Vagina (tissue), 2 donors: Measurements from ENCODE around the gene SNF8.

ENCODE experiments used
- POLR2A ChIP-seq, 2 donors: fragments of 450-650 bp; IDR thresholded peaks; one replicate each; pipeline ENCODE4 v1.6.1; 2017; ENCODE audit warnings: antibody characterized with exemption in 2 of 2, mild to moderate bottlenecking in 2 of 2, moderate library complexity in 2 of 2
- TF ChIP-seq, protein P1 (sequence below), 3 experiments: fragments of 450-650 bp in 2 of 3; fragments of 200-600 bp in 1 of 3; sonication (generic) in 1 of 3; IDR thresholded peaks; one replicate each; pipeline ENCODE4 v1.5.1; 2017 to 2019; ENCODE audit warnings: antibody characterized with exemption in 3 of 3, mild to moderate bottlenecking in 2 of 3, moderate library complexity in 2 of 3

DNA sequence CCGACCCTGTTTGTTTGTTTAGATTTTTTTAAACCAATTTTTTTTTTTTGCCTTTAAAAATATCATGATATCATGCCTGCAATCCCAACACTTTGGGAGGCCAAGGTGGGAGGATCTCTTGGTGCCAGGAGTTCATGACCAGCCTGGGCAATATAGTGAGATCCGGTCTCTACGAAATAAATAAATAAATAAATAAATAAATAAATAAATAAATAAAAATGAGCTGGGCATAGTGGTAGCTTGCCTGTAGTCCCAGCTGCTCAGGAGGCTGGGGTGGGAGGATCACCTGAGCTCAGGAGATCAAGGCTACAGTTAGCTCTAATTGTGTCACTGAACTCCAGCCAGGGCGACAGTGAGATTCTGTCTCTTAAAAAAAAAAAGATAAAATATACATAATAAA lies 44.5 kb upstream of the SNF8 start:
- TF ChIP-seq, protein P1, sequence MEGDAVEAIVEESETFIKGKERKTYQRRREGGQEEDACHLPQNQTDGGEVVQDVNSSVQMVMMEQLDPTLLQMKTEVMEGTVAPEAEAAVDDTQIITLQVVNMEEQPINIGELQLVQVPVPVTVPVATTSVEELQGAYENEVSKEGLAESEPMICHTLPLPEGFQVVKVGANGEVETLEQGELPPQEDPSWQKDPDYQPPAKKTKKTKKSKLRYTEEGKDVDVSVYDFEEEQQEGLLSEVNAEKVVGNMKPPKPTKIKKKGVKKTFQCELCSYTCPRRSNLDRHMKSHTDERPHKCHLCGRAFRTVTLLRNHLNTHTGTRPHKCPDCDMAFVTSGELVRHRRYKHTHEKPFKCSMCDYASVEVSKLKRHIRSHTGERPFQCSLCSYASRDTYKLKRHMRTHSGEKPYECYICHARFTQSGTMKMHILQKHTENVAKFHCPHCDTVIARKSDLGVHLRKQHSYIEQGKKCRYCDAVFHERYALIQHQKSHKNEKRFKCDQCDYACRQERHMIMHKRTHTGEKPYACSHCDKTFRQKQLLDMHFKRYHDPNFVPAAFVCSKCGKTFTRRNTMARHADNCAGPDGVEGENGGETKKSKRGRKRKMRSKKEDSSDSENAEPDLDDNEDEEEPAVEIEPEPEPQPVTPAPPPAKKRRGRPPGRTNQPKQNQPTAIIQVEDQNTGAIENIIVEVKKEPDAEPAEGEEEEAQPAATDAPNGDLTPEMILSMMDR (IDR thresholded peaks at IDR 0.05): no peak
- TF ChIP-seq POLR2A (IDR thresholded peaks at IDR 0.05): no peak
